Activated B cell treated with CpG ODN at 0.5 μM for 24 hours (primary cell): ENCODE data around the gene IGF1. TPM values are rescaled to one million over a fixed set of nuclear protein-coding genes. Genes with fewer than 3 reads are reported as not detected.

ENCODE experiments used
- ATAC-seq: fragments of 200-7000 bp; cut with Tn5 transposase; one replicate; pipeline ENCODE4 v1.10.0; 2021; ENCODE audit warnings: low read depth, mild to moderate bottlenecking, moderate library complexity
- CTCF ChIA-PET: fragments of 350-600 bp; sonication (Branson Sonifier 250); formaldehyde crosslinking; loops from one replicate; lab custom pipeline; 2021; ENCODE audit warnings: antibody characterized with exemption; lab: Charles Lee
- POLR2A ChIA-PET: fragments of 350-600 bp; sonication (Branson Sonifier 250); formaldehyde crosslinking; loops from one replicate; lab custom pipeline; 2021; ENCODE audit warnings: antibody characterized with exemption; lab: Charles Lee
- DNase-seq: peaks from one replicate; pipeline ENCODE4 v3.0.0; 2022
- H3K27ac Mint-ChIP-seq: one replicate; pipeline ENCODE4 v1.8.0; 2020; ENCODE audit warnings: mixed read lengths
- H3K27me3 Mint-ChIP-seq: one replicate; pipeline ENCODE4 v1.8.0; 2021; ENCODE audit warnings: mixed read lengths
- H3K36me3 Mint-ChIP-seq: one replicate; pipeline ENCODE4 v1.8.0; 2021; ENCODE audit warnings: low read depth, mixed read lengths
- H3K4me1 Mint-ChIP-seq: one replicate; pipeline ENCODE4 v1.8.0; 2021; ENCODE audit warnings: mixed read lengths
- H3K4me3 Mint-ChIP-seq: one replicate; pipeline ENCODE4 v1.8.0; 2020; ENCODE audit warnings: mild to moderate bottlenecking, mixed read lengths
- H3K9me3 Mint-ChIP-seq: one replicate; pipeline ENCODE4 v1.8.0; 2020; ENCODE audit warnings: mixed read lengths
- intact Hi-C: fragments of 100-400 bp; cut with micrococcal nuclease; formaldehyde crosslinking; loops from one replicate; pipeline ENCODE4 v1.15.1; 2024
- total RNA-seq: library from RNA; stranded (reverse); gene quantifications from 2 replicates; pipeline ENCODE4 v1.2.3, GENCODE V29; 2022
- TF ChIP-seq, protein P1 (sequence below): fragments of 200-600 bp; IDR thresholded peaks from one replicate; pipeline ENCODE4 v1.8.0; 2022; ENCODE audit warnings: antibody characterized with exemption, mild to moderate bottlenecking

Gene IGF1
- total RNA-seq, 1 donor from 2014 or later, result not detected

DNA sequence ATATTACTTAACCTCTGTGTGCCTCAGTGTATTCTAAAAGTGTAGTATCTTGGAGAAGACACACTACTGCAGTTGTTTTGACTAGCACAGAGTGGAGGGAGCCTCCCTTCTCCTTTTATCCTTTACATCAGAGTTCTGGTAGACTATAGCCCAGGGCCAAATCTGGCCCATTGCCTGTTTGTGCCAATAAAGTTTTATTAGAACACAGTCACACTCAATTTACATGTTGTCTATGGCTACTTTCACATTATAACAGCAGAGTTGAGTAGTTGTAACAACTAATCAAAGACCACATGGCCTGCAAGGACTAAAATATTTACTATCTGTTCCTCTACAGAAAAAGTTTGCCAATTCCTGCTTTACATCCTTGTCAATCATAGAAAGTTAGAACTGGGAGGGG, 27.7 kb upstream of the IGF1 start:
- DNase-seq, result no peak
- H3K36me3 Mint-ChIP-seq, result no peaks in the 10 kb centered on the region
- peaks cover 2% of the 10 kb centered on the region for H3K27me3 Mint-ChIP-seq
- H3K9me3 Mint-ChIP-seq, result no peaks in the 10 kb centered on the region
- H3K4me3 Mint-ChIP-seq, result no peak overlapping the region
- ATAC-seq, result no peak
- ChIA-PET POLR2A (no interaction called here), CTCF (no interaction called here)
- intact Hi-C loops, result no loop called here
- no peak overlapping the region for H3K27ac Mint-ChIP-seq
- peaks cover 8% of the 10 kb centered on the region for H3K4me1 Mint-ChIP-seq
- TF ChIP-seq, protein P1, sequence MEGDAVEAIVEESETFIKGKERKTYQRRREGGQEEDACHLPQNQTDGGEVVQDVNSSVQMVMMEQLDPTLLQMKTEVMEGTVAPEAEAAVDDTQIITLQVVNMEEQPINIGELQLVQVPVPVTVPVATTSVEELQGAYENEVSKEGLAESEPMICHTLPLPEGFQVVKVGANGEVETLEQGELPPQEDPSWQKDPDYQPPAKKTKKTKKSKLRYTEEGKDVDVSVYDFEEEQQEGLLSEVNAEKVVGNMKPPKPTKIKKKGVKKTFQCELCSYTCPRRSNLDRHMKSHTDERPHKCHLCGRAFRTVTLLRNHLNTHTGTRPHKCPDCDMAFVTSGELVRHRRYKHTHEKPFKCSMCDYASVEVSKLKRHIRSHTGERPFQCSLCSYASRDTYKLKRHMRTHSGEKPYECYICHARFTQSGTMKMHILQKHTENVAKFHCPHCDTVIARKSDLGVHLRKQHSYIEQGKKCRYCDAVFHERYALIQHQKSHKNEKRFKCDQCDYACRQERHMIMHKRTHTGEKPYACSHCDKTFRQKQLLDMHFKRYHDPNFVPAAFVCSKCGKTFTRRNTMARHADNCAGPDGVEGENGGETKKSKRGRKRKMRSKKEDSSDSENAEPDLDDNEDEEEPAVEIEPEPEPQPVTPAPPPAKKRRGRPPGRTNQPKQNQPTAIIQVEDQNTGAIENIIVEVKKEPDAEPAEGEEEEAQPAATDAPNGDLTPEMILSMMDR, result no peak

DNA sequence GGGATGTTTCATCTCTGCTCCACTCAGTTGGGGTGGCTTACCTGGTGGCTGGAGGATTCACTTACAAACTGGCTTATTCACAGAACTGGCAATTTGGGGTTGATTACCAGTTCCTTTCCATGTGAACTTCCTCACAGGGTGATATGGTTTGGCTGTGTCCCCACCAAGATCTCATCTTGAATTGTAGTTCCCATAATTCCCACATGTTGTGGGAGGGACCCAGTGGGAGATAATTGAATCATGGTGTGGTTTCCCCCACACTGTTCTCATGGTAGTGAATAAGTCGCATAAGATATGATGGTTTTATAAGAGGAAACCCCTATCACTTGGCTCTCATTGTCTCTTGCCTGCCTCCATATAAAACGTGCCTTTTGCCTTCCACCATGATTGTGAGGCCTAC, 26.9 kb upstream of the IGF1 start:
- no peak overlapping the region for H3K27ac Mint-ChIP-seq
- H3K9me3 Mint-ChIP-seq, result no peaks in the 10 kb centered on the region
- H3K4me3 Mint-ChIP-seq, result no peak overlapping the region
- intact Hi-C loops, result no loop called here
- peaks cover 2% of the 10 kb centered on the region for H3K27me3 Mint-ChIP-seq
- ChIA-PET POLR2A (no interaction called here), CTCF (no interaction called here)
- no peaks in the 10 kb centered on the region for H3K36me3 Mint-ChIP-seq
- ATAC-seq (no peak), DNase-seq (no peak)
- TF ChIP-seq, protein P1, result no peak
- peaks cover 8% of the 10 kb centered on the region for H3K4me1 Mint-ChIP-seq

DNA sequence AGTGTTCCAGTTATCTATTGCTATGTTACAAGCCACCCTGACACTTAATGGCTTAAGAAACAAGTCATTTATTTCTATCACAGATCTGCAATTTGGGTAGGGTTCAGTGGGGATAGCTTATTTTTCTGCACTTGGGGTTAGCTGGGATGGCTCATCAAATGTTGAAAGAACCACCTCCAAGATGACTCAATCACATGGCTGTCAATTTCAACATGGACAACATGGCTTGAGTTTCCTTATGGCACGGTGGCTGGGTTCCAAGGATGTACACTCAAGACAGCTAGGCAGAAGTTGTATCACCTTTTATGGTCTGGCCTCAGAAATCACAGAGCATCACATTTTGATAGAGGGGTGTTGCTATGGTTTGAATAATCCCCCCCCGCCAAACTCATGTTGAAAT, 24.5 kb upstream of the IGF1 start:
- CTCF ChIA-PET, result no interaction called here
- POLR2A ChIA-PET, result no interaction called here
- no peak overlapping the region for H3K4me3 Mint-ChIP-seq
- H3K27me3 Mint-ChIP-seq, result peaks cover 5% of the 10 kb centered on the region
- TF ChIP-seq, protein P1, result no peak
- DNase-seq (no peak), ATAC-seq (no peak)
- H3K9me3 Mint-ChIP-seq, result no peaks in the 10 kb centered on the region
- H3K4me1 Mint-ChIP-seq, result peaks cover 8% of the 10 kb centered on the region
- H3K27ac Mint-ChIP-seq, result no peak overlapping the region
- intact Hi-C loops, result no loop called here
- H3K36me3 Mint-ChIP-seq, result no peaks in the 10 kb centered on the region

DNA sequence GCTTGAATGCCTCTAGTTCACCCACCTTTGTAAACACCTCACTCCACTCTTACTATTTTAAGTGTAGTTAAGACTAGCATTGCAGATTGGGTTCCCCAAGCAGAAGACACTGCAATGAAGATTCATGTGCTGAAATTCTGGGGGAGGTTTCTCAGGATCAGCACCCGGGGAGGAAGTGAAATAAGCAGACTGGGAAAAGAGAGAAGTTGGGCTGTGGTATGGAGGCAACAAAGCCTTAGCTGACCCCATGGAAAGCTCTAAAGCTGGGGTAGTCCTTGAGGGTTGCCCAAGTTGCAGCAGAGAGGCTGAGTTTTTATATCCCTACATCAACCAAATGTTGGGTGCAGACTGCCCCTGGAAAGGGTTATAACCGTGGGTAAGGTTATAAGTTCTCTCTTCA, 23.9 kb upstream of the IGF1 start:
- ATAC-seq (no peak), DNase-seq (no peak)
- H3K27me3 Mint-ChIP-seq, result peaks cover 5% of the 10 kb centered on the region
- H3K4me1 Mint-ChIP-seq, result peaks cover 8% of the 10 kb centered on the region
- no peaks in the 10 kb centered on the region for H3K36me3 Mint-ChIP-seq
- TF ChIP-seq, protein P1, result no peak
- intact Hi-C loops, result no loop called here
- POLR2A ChIA-PET, result no interaction called here
- H3K27ac Mint-ChIP-seq, result no peak overlapping the region
- H3K9me3 Mint-ChIP-seq, result no peaks in the 10 kb centered on the region
- H3K4me3 Mint-ChIP-seq, result no peak overlapping the region
- CTCF ChIA-PET, result no interaction called here

DNA sequence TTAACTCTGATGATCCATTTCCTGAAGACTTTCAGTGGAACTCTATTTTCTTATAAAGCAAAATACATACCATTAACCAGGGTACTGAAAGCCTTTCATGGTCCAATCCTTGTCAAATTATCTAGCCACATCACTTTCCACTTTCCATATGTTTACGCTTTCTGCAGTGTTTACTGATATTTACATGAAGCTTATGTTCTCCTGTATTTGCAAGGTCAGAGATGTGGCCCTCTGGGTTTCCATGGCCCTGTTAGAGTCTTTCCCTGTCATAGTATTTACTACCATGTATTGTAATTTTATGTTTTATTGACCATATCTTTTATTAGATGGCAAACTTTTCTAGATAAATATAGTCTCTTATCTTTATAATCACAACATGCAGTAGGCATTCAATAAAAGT, 23.5 kb upstream of the IGF1 start:
- Mint-ChIP-seq H3K4me3 (no peak overlapping the region), H3K9me3 (no peaks in the 10 kb centered on the region), H3K27me3 (peaks cover 5% of the 10 kb centered on the region), H3K27ac (no peak overlapping the region), H3K36me3 (no peaks in the 10 kb centered on the region), H3K4me1 (peaks cover 8% of the 10 kb centered on the region)
- ATAC-seq, result no peak
- POLR2A ChIA-PET, result no interaction called here
- CTCF ChIA-PET, result no interaction called here
- TF ChIP-seq, protein P1, result no peak
- no peak for DNase-seq
- intact Hi-C loops, result no loop called here
